ENCODE data around the gene WWC2. TPM values are rescaled to one million over a fixed set of nuclear protein-coding genes. Genes with fewer than 3 reads are reported as not detected.

Gene WWC2
- total and polyA plus RNA-seq, 2 donors (not counting 3 experiments of a cell fraction or from before 2014, with no cell fraction given), result 12.9 to 52.2 TPM

GRCh38 chr4:183284258-183284785 lies 185.3 kb downstream of the WWC2 start:
- H3K9me3 ChIP-seq (replicated peaks; ENCODE audit: control insufficient read depth, insufficient read depth, low read length), result no peaks in the 10 kb centered on the region
- H3K9ac ChIP-seq (replicated peaks; ENCODE audit: extremely low read depth, insufficient read depth, low read length), result no peak overlapping the region
- no peak overlapping the region for H3K27ac ChIP-seq (ENCODE audit: insufficient read depth, low read depth, low read length)
- no peaks in the 10 kb centered on the region for H3K79me2 ChIP-seq (ENCODE audit: control insufficient read depth, insufficient read depth, low read length)
- peaks cover 9% of the 10 kb centered on the region for H3K4me1 ChIP-seq (ENCODE audit: control insufficient read depth, extremely low read depth, insufficient read depth, low read length)
- H2AFZ ChIP-seq (ENCODE audit: low read depth, low read length), result no peak overlapping the region
- H3K36me3 ChIP-seq (ENCODE audit: control insufficient read depth in 2 of 2, extremely low read depth in 1 of 2, insufficient read depth in 2 of 2, low read length in 2 of 2), result peaks cover 13 to 25% of the 10 kb centered on the region in 2 experiments
- ChIA-PET CTCF (no interaction called here), POLR2A (no interaction called here)
- no TSS peak for BruUV-seq (replicated peaks)
- H3K4me3 ChIP-seq (replicated peaks in 1 of 3; ENCODE audit: insufficient read depth in 1 of 3, low read depth in 1 of 3, low read length in 3 of 3), result no peak overlapping the region
- DNase-seq (ENCODE audit: low read depth, low spot score) (no peak), FAIRE-seq (no peak)
- H3K9me1 ChIP-seq (replicated peaks; ENCODE audit: control insufficient read depth, extremely low read depth, insufficient read depth, low read length), result no peaks in the 10 kb centered on the region
- dilution Hi-C loops (cut with MboI; ENCODE audit: extremely low pct_ligation_motif_present, low sequenced_read_pairs), result no loop called here
- TF ChIP-seq CTCF (IDR thresholded peaks at IDR 0.05; ENCODE audit: extremely low read depth in 1 of 2, insufficient read depth in 1 of 2, low read depth in 1 of 2, low read length in 2 of 2) (no peak), GATA2 (IDR thresholded peaks at IDR 0.05; ENCODE audit: insufficient read depth, insufficient read length, low read depth, low read length) (no peak), MYC (IDR thresholded peaks at IDR 0.05; ENCODE audit: low read depth, low read length) (no peak), JUN (IDR thresholded peaks at IDR 0.05; ENCODE audit: borderline replicate concordance, insufficient read depth, insufficient read length, low read depth) (no peak), FOS (IDR thresholded peaks at IDR 0.05; ENCODE audit: borderline replicate concordance, insufficient read depth, low read length) (no peak), POLR2A (IDR thresholded peaks at IDR 0.05; ENCODE audit: low read depth, low read length) (no peak), POLR2AphosphoS5 (IDR thresholded peaks at IDR 0.05; ENCODE audit: insufficient read depth, low read depth, low read length) (no peak), EZH2 (IDR thresholded peaks at IDR 0.05; ENCODE audit: borderline replicate concordance, low read depth, low read length, severe bottlenecking) (no peak), MAX (IDR thresholded peaks at IDR 0.05; ENCODE audit: insufficient read depth, insufficient read length) (no peak)
- intact Hi-C loops (cut with micrococcal nuclease), result no loop called here
- H3K4me2 ChIP-seq (ENCODE audit: insufficient read depth, low read length), result no peak overlapping the region
- H4K20me1 ChIP-seq (replicated peaks; ENCODE audit: control insufficient read depth, extremely low read depth, insufficient read depth, low read length), result no peaks in the 10 kb centered on the region
- H3K27me3 ChIP-seq (ENCODE audit: control insufficient read depth in 2 of 2, insufficient read depth in 2 of 2, low read length in 2 of 2), result no peaks in the 10 kb centered on the region

All from endothelial cell of umbilical vein (primary cell).